Stomach smooth muscle (tissue), 2 donors: ENCODE measurements around the gene TBC1D8.
"Not testable (repeated sequence)": the region's sequence is repeated elsewhere in the genome, so short reads cannot be mapped to it uniquely, and the experiment has no call there.

Experiments
- H3K27ac ChIP-seq: one replicate; pipeline ENCODE4 v1.7.0; 2013; ENCODE audit warnings: mild to moderate bottlenecking, low read length, inconsistent platforms
- H3K27me3 ChIP-seq, 2 donors: one replicate each; pipeline ENCODE4 v1.7.0; 2013; ENCODE audit warnings: low read length in 2 of 2; ENCODE audit not compliant: insufficient read depth in 2 of 2, control insufficient read depth in 1 of 2
- H3K36me3 ChIP-seq, 2 donors: one replicate each; pipeline ENCODE4 v1.7.0; 2013; ENCODE audit warnings: low read length in 2 of 2; ENCODE audit not compliant: control insufficient read depth in 2 of 2, insufficient read depth in 2 of 2
- H3K4me1 ChIP-seq: one replicate; pipeline ENCODE4 v1.7.0; 2013; ENCODE audit warnings: low read length; ENCODE audit not compliant: control insufficient read depth, insufficient read depth
- H3K4me3 ChIP-seq, 2 donors: one replicate each; pipeline ENCODE4 v1.7.0; 2013; ENCODE audit warnings: low read length in 2 of 2
- H3K9ac ChIP-seq, 2 donors: one replicate each; pipeline ENCODE4 v1.7.0; 2013; ENCODE audit warnings: low read length in 2 of 2, mild to moderate bottlenecking in 1 of 2
- H3K9me3 ChIP-seq, 2 donors: one replicate each; pipeline ENCODE4 v1.7.0; 2013; ENCODE audit warnings: low read length in 2 of 2; ENCODE audit not compliant: control insufficient read depth in 2 of 2
- donor health status: healthy.
- donor health status: Pancreatic carcinoma.

TBC1D8 gene

GRCh38 chr2:101063352-101064124 lies 87.6 kb downstream of the TBC1D8 start:
- H3K4me1 ChIP-seq: peaks cover 6% of the 10 kb centered on the region
- H3K27ac ChIP-seq: no peak overlapping the region
- no peaks in the 10 kb centered on the region for H3K36me3 ChIP-seq

GRCh38 chr2:101058386-101058785 lies 92.8 kb downstream of the TBC1D8 start:
- H3K4me3 ChIP-seq: no peak overlapping the region
- peaks cover 3% of the 10 kb centered on the region for H3K4me1 ChIP-seq
- H3K36me3 ChIP-seq: peaks cover 0 to 7% of the 10 kb centered on the region in 2 donors
- no peak overlapping the region for H3K9ac ChIP-seq
- no peak overlapping the region for H3K27ac ChIP-seq
- no peaks in the 10 kb centered on the region for H3K27me3 ChIP-seq
- H3K9me3 ChIP-seq: no peaks in the 10 kb centered on the region

More at GRCh38 chr2:101063352-101064124, 87.6 kb downstream of the TBC1D8 start:
- no peak overlapping the region for H3K9ac ChIP-seq
- no peak overlapping the region for H3K4me3 ChIP-seq
- no peaks in the 10 kb centered on the region for H3K27me3 ChIP-seq
- no peaks in the 10 kb centered on the region for H3K9me3 ChIP-seq

- Histone ChIP-seq H3K36me3 (peaks cover 0 to 9% of the 10 kb centered on the region in 2 donors), H3K27me3 (no peaks in the 10 kb centered on the region), H3K9me3 (no peaks in the 10 kb centered on the region), H3K4me1 (no peaks in the 10 kb centered on the region), H3K9ac (no peak overlapping the region), H3K4me3 (no peak overlapping the region), H3K27ac (no peak overlapping the region)
Measured at GRCh38 chr2:101057051-101057933, 93.9 kb downstream of the TBC1D8 start.

GRCh38 chr2:101053117-101053516 lies 98.1 kb downstream of the TBC1D8 start:
- no peaks in the 10 kb centered on the region for H3K4me1 ChIP-seq
- H3K9me3 ChIP-seq: no peaks in the 10 kb centered on the region
- no peak overlapping the region for H3K9ac ChIP-seq
- no peaks in the 10 kb centered on the region for H3K27me3 ChIP-seq
- H3K27ac ChIP-seq: no peak overlapping the region
- no peak overlapping the region for H3K4me3 ChIP-seq
- H3K36me3 ChIP-seq: peaks cover 3 to 12% of the 10 kb centered on the region in 2 donors

- Histone ChIP-seq H3K27ac (no peak overlapping the region), H3K36me3 (peaks cover 3 to 11% of the 10 kb centered on the region in 2 donors), H3K27me3 (no peaks in the 10 kb centered on the region), H3K4me3 (no peak overlapping the region), H3K9me3 (no peaks in the 10 kb centered on the region), H3K4me1 (peaks cover 4% of the 10 kb centered on the region), H3K9ac (no peak overlapping the region)
Measured at GRCh38 chr2:101052147-101052546, 99.0 kb downstream of the TBC1D8 start.

GRCh38 chr2:101050886-101051285 lies 100.3 kb downstream of the TBC1D8 start:
- not testable (repeated sequence) for H3K27ac ChIP-seq, H3K4me3 ChIP-seq, H3K4me1 ChIP-seq, H3K9me3 ChIP-seq, H3K27me3 ChIP-seq, H3K9ac ChIP-seq
- peaks cover 3 to 11% of the 10 kb centered on the region in 2 donors for H3K36me3 ChIP-seq

GRCh38 chr2:101048756-101049155 lies 102.4 kb downstream of the TBC1D8 start:
- H3K9ac ChIP-seq: no peak overlapping the region
- H3K4me3 ChIP-seq: no peak overlapping the region
- no peak overlapping the region for H3K27ac ChIP-seq
- no peaks in the 10 kb centered on the region for H3K27me3 ChIP-seq
- H3K9me3 ChIP-seq: no peaks in the 10 kb centered on the region
- peaks cover 3 to 6% of the 10 kb centered on the region in 2 donors for H3K36me3 ChIP-seq
- H3K4me1 ChIP-seq: peaks cover 4% of the 10 kb centered on the region

GRCh38 chr2:101047774-101048173 lies 103.4 kb downstream of the TBC1D8 start:
- Histone ChIP-seq H3K27me3 (no peaks in the 10 kb centered on the region), H3K4me3 (no peak overlapping the region), H3K36me3 (peaks cover 3 to 4% of the 10 kb centered on the region in 2 donors), H3K9me3 (no peaks in the 10 kb centered on the region), H3K27ac (no peak overlapping the region), H3K9ac (no peak overlapping the region), H3K4me1 (peaks cover 4% of the 10 kb centered on the region)

- Histone ChIP-seq H3K27ac (no peak overlapping the region), H3K36me3 (peaks cover 3 to 4% of the 10 kb centered on the region in 2 donors), H3K4me3 (no peak overlapping the region), H3K4me1 (peaks cover 4% of the 10 kb centered on the region), H3K9ac (no peak overlapping the region), H3K9me3 (no peaks in the 10 kb centered on the region), H3K27me3 (no peaks in the 10 kb centered on the region)
Measured at GRCh38 chr2:101047075-101047766, 104.0 kb downstream of the TBC1D8 start.

- Histone ChIP-seq H3K4me1 (peaks cover 4% of the 10 kb centered on the region), H3K36me3 (peaks cover 3% of the 10 kb centered on the region in 2 donors), H3K27me3 (no peaks in the 10 kb centered on the region), H3K4me3 (no peak overlapping the region), H3K9me3 (no peaks in the 10 kb centered on the region), H3K27ac (no peak overlapping the region), H3K9ac (no peak overlapping the region)
Measured at GRCh38 chr2:101045330-101045729, 105.9 kb downstream of the TBC1D8 start.
